T1000 (cell line): Measurements from ENCODE around the gene SEMA3E.
"Not testable (repeated sequence)": the region's sequence is repeated elsewhere in the genome, so short reads cannot be mapped to it uniquely, and the experiment has no call there.

ENCODE experiments used
- DNase-seq: peaks from one replicate; lab custom pipeline; 2025; ENCODE audit warnings: mixed read lengths; lab: John Stamatoyannopoulos, UW

The SEMA3E gene

DNA sequence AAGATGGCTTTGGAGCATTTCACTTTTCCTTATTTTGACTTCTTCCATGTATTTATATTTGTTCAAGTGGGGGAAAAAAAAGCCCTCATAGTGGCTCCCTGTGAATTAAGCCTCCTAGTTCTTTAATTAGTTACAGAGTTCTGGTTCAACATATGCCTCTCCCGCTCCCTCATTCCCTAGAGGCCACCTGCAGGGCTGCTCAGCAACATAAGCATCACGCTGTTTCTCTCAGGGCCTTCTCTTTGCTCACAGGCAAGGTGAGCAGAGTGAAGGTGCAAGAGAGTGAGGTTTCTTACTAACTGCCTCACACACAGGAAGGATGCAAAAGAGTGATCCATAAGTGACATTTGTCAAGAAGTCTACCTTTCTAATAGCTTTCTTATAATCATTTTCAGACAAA, 196.7 kb downstream of the SEMA3E start:
- DNase-seq: no peak

DNA sequence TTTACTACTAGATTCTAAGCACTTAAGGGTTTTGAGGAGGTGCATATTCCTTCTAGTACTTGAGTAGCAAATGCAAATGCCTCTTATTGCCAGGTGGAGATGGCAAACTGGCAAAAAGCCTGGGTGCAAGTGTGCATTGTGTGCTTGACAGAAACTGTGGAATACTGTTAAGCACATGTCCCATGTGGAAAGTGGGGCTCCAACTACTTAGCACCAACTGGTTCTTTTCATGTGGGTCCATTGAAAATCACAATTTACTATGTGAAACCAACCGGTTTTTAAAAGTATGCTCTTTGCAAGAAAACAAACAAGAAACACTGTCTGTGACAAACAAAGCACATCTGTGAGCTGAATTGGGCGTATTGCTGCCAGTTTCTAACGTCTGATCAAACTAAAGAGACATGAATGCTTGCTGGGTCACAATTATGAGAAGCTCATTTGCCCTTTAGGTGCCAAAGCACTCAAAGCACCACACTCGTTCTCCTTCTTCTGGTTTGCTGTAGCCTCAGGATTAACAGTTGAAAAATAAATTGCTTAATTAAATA, 197.4 kb downstream of the SEMA3E start:
- no peak for DNase-seq

DNA sequence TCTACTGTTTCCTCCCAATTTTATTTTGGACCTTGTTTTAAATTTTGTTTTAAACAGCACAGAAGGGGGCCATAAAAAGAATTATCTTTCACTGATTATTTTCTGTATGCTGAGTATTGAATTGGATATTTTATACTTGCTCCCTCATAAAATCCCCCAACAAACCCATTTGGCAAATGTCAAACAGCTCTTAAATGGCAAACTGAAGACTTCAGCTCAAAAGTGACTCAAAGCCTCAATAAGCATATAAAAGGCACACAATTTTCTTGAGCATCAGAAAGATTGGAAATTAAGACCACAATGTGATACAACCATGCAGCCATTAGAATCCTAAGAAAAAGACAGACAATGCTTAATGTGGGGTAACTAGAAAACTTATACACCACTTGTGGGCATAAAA, 199.2 kb downstream of the SEMA3E start:
- no peak for DNase-seq

DNA sequence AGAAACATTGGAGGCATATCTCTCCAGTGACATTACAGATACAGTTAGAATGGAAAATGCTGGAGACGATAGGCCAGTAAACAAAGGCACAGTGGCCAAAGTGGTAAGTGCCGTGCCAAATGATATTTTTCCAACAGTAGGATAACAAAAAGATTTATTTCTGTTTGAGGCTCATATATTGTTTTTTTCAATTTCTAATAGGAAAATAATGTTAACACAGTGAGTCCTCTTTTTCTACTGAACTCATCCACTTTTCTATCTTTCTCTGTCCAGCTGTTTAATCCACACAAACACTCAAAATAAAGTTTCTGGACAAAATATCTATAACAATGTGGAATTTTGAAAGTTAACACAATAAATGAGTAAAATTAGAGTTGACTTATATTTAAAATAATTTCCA, 201.3 kb downstream of the SEMA3E start:
- no peak for DNase-seq

DNA sequence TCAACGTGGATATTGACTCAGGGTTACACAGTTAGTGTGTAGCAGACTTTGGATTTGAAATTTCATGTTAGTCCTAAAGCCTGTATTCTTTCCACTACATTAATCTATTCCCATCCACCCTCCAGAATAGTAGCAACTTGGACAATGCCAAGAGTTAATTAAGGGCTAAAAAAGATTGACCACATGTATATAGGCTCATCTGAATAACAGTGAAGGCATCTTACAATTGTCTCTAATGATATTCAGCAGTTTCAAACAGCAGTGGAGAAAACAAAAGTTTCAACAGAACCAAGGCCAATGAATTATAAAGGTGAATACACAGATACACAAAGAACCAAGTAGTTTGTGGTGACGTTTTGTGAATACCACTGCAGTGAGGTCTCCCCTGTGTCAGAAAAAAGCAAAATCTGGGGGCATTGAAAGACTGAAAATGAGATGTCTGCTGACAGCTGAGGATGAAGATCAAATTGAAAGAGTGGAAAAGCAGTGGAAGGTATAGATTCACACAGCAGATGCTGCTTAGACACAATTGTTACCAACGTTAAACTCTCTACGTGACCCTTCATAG, 202.8 kb downstream of the SEMA3E start:
- DNase-seq: no peak

DNA sequence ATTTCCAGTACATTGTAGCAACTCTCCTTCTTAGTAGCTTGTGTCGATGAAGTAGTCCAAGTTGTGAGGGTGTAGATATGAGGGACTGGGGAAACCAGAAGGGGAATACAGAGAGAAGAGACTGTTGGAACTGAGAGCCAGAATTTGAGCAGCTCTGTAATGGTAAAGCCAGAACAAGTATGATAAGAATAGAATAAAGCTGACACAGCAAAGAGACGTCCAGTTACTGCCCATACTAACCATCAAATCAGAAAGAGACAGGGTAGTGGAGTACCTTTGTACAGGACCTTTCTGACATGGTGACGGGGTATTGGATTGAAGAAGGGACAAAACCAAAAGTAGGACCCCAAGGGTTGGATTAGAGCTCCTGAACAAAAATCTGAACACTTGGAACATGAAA, 206.0 kb downstream of the SEMA3E start:
- no peak for DNase-seq

DNA sequence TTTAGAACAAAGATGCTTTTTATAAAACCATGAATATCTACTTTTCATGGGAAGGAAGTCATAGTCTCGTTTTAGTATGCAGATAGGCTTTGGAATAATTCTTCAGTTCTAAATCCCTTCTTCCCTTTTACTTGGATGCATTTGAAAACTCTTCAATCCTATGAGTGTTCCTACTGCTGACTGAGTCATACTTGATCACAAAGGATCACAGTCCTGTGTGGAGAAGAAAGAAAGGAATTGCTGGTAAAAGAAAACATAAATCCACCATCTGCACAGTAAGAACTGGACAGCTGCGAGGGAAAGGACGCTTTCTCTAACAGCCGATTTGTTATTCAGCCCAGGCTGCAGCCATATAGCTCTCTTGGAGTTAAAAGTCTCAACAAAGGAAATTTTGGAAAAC, 209.9 kb downstream of the SEMA3E start:
- DNase-seq: no peak

DNA sequence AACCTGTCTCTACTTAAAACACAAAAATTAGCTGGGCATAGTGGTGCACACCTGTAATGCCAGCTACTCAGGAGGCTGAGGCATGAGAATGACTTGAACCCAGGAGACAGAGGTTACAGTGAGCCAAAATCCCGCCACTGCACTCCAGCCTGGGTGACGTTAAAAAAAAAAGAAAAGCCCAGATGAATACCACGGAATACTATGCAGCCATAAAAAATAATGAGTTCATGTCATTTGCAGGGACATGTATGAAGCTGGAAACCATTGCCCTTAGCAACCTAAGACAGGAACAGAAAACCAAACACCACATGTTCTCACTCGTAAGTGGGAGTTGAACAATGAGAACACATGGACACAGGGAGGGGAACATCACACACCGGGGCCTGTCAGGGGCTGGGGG, 218.7 kb downstream of the SEMA3E start:
- DNase-seq: not testable (repeated sequence)

DNA sequence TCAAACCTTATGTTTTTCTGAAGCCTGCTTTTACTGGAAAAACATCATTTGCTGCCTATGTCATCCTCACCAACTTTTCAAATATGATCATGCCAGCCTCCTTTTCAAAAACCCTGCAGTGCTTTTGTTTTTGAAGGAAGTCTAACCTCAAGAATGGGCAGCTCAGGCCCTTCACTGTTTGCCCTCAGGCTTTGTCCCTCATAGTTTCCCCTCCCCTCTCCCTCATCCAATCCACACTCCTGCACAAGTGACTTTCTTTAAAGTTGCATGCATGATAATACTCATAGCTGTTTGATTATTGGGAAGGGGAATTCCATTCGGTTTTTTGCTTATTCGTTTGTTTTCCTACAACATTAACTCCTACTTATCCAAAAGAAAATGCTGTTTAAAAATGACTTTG, 219.4 kb downstream of the SEMA3E start:
- no peak for DNase-seq

DNA sequence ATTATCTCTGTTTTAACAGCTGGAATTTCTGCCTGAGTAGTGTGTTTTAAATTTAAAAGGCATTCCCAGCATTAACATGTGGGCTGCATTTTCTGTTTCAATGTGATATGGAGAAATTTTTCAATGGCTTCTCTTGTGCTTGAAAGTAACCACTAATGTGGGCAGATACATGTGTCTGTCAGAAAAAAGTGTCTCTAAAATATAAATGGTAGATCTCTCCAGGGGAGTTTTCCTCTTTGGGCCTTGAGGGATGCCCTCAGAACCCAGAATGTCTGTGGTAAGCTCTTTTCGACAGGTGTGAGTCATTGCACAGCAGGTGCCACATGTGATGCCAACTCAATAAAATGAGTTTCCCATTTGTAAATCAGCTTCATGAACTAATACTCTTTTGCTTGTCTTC, 221.1 kb downstream of the SEMA3E start:
- DNase-seq: no peak

DNA sequence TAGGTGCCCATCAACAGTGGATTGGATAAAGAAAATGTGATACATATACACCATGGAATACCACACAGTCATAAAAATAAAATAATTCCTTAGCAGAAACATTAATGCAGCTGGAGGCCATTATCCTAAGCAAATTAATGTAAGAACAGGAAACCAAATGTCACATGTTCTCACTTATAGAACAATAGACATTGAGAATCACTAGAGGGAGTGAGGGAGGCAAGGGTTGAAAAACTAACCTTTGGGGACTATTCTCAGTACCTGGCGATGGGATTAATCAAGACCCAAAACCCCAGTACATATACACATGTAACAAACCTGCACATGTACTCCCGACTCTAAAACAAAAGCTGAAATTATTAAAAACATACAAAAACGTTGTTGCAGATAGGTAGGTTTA, 222.6 kb downstream of the SEMA3E start:
- DNase-seq: no peak

DNA sequence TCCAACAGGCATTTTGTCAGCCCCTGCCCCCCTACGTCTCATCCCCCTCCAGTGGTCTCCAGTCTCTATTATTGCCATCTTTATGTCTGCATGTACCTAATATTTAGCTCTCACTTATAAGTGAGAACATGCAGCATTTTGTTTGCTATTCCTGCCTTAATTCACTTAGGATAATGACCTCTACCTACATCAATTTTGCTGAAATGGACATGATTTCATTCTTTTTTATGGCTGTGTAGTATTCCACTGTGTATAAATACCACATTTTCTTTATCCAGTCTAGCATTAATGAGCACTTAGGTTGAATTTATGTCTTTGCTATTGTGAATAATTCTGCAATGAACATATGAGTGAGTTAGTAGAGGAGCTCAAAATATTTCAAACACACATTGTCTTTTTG, 229.9 kb downstream of the SEMA3E start:
- no peak for DNase-seq

DNA sequence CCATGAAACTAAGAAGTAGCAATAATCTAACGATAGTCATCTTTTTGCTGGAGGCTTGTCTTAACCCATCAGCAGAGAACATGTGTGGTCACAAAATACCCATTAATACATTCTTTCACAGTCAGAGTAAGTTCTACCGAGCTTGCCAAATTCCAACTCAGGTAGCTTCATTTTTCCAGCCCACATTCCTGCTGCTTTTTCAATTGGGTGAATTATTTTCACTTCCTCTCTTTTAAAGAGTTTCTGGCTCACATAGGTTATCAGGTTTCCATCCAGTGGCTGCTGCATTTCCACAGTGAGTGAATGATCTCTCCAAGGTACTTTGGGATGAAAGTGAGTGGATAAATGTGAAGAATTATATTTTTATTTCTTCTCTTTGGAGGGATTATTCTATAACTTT, 233.1 kb downstream of the SEMA3E start:
- no peak for DNase-seq

DNA sequence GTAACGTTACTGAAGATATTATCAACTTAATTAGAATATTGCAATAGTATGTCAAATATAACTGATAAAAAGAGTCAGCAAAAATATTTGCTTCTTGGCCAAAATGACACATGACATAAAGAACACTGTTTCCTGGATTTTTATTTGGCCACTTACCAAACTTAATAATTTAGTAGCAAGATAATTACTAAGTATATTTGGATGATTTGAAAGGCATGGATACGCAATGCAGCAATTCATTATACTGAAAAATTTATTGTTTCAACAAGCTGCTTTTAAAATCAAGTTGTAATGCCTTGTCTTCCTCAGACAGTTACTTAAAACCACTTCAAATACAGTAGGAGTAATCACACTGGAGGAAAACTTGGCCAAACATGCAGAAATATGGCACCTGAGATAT, 234.0 kb downstream of the SEMA3E start:
- DNase-seq: no peak

DNA sequence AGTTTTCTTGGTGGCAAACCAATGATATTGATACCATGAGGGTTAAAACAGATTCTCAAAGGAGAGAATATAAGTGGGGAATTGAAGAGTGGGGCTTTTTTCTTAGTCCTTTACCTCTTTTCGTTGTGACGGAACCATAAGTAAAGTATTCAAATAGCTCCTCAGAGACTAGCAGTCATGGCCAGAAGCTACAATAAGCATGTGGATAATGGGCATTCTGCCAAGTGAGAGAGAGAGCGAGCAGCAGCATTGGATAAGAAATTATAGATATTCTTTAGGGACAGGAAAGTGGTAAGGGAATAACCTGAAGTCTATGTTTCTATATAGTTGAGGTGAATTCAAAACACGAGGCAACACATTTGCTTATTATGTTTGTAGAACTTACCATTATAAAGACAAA, 235.1 kb downstream of the SEMA3E start:
- DNase-seq: no peak

DNA sequence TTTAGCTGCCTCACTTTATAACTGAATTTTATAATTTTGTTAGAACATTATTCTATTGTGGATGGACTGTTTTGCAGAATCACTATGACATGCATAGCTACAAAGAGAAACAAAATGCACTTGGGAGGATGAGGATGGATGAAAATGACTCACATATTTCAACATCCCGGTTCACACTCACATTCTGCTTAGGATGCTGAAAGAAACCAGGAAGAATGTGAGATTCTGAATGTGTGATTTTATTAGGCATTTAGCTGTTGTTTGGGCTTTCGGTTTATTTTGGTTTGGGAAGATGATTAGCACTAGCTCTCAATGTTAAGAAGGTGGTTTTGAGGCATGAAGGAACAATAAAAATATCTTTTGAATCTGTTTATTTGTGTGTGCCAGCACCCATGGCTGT, 235.5 kb downstream of the SEMA3E start:
- DNase-seq: no peak

DNA sequence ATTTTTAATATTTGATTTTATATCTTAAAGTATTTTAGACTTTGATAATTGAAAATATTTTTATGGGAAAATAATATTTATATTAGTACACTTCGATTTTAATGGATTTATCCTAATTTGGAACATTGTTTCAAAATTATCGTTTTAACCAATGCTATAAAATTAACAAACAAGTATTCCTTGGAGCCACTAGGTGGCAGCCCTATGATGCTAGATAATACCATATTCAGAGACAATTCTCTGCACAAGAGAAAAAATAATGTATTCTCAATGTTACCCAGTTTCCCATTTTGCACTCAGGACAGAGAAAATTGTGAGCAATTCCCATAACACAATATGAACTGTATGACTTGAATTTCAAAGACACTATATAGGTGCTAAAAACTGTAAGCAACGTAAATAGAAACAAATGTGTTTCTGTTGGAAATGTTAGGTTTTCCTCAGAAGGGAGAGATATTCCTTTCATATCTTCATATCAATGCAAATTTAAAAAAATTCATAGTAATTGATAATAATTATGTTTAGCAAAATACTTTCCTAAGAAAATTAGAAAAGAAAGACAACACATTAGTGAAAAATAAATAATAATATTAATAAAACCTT, 237.8 kb downstream of the SEMA3E start:
- no peak for DNase-seq

DNA sequence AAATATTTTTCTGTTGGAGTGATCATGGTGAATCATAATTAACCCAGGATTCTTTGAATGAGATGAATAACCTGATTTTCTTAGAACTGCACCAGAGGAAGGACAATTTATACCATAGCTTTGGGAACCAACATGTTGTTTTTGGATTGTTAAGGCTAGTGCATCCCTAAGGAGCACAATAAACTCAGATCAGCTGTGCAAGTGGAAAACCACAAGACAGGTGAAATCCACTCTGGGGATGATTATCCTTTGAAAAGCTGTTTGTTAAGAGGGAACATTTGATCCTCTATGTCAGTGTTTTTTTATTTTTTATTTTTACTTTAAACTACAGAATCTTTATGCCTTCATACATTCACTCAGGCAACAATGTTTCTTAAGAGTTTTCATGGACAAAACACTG, 254.2 kb downstream of the SEMA3E start:
- no peak for DNase-seq

DNA sequence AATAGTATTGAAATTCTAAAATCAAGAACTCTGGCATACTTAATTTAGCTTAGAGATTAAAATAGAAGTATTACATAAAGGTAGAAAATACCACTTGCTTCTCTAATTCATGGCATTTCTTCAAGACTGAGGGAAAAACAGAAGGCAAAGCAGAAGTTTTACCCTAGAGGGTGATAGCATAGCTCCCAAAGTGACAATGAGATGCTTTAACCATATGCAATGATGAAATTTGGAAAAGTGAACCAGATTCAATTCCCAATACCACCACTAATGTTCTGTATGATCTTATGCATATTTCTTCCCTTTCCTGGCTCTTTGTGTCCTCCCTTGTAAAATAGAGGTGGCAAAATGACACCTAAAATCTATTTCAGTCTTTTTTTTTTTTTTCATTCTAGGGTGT, 260.5 kb downstream of the SEMA3E start:
- no peak for DNase-seq

DNA sequence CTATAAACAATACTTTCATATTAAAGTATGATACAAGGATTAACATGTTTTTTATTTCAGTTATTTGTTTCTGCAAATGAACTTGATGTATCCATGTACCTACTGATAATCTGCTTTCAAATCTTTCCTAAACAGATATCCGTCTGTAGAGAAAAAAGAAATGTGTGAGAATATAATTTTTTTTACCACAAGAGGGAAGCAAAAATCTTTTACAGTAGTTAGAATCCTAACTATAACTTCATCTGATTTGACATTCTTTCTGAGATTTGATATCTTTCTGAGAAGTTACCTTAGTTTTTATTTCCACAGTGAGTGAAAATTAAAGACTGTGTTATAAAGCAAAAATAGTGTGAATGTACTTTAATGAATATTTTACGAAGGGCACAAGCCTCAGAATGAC, 282.3 kb downstream of the SEMA3E start:
- no peak for DNase-seq

DNA sequence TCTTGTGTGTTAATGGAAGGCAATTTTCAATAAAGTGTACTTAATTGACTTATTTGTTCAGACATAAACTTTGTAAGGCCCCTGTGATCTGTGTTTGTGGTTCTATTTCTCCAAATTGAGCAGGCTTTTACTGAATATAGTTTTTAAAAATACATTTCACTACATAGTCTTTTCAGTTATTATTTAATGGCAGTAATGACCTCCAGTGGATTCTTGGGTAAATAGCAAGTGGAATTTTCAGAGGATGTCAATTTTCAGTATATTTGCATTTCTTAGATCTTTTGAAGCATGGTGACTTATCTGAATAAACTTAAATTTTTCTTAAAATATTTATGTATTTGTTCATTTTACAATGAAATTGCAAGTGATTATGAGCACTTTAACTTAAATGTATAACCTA, 283.2 kb downstream of the SEMA3E start:
- no peak for DNase-seq

DNA sequence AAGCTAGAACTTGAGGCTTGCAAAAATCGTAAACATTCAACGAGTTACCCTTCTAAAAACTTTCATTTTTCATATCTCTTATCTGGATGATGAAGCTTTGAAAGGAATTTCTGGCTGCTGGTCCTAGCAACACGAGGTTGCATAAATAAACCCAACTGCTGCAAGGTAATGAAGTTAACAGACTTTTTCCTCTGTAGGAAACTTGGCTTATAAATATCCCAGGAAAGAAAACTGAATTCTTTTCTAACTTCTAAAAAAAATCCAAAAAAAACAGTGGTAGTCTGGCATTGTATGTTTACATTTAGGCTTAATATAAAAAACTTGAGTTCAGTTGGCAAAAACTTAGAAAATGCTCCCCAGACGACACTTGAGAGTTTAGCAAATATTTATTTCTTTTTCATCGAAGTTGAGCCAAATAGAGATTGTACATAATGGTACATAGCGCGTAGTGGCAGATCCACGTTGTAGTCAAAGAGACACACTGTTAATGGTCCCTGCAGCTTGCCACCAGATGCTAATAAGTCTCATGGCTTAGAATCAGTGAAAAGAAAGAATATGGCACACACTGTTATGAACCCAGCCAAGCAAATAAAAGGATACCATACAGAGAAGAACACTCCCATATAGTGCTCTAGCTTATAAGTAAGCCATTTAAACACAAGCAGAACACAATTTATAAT, 285.9 kb downstream of the SEMA3E start:
- DNase-seq: no peak

DNA sequence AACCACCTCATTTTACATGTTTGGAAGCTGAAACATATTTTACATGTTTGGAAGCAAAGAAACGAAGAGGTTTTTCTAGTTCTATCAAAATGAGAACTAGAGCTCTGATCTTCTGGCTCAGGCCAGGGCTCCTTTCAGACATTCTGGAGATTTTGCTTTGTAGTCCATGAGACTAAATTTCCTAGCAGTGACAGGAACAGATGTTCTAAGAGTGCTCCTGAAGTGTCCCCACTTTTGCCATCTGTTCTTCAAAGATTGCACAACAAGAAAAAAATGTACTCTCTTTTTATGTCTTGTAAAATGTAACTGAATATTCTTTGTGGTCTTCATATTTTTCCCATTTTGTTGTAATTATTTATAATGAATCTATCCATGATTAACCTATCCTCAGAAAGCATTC, 289.8 kb downstream of the SEMA3E start:
- no peak for DNase-seq

DNA sequence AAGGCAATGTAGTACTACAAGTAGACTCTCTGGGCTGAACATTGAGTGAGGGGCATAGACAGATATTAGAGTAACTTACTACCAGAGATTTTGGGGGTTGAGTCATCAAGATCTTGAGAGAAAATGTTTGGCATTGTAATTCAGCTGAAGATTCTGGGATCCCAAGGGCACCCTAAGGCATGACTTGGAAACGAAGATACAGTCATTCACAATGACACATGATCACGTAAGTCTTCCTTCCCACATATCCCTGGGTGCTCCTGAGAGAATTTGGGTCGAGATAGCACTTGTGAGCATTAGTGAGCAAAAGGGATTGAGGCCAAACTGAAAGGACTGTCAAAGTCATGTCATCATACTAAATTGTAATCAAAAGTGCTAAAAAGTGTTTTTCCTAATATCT, 293.8 kb downstream of the SEMA3E start:
- no peak for DNase-seq
